Upper lobe of left lung (tissue), 6 donors: ENCODE results near the gene MSI2. TPM values are rescaled to one million over a fixed set of nuclear protein-coding genes. Genes with fewer than 3 reads are reported as not detected.
A peak's percentile ranks its signal among the peaks of the same experiment; 100 is the strongest.

ENCODE experiments used
- ATAC-seq, 2 donors: fragments of 200-7000 bp; cut with Tn5 transposase; one replicate each; pipeline ENCODE4 v1.9.1; 2022; ENCODE audit warnings: mild to moderate bottlenecking in 2 of 2, moderate library complexity in 2 of 2; ENCODE audit not compliant: low FRiP score in 2 of 2
- DNase-seq, 2 donors: peaks; one replicate each; pipeline ENCODE4 v3.0.0-alpha.2; 2019 to 2020
- H3K27ac ChIP-seq, 4 donors: fragments of 200-600 bp; sonication (generic); one replicate each; pipeline ENCODE4 v1.5.1; 2016 to 2019
- H3K27me3 ChIP-seq, 4 donors: fragments of 200-600 bp; sonication (generic); one replicate each; pipeline ENCODE4 v1.5.1; 2017 to 2019
- H3K36me3 ChIP-seq, 4 donors: fragments of 200-600 bp; sonication (generic); one replicate each; pipeline ENCODE4 v1.5.1; 2016 to 2019
- H3K4me1 ChIP-seq, 4 donors: fragments of 200-600 bp; sonication (generic); one replicate each; pipeline ENCODE4 v1.5.1; 2018 to 2019
- H3K4me3 ChIP-seq, 4 donors: fragments of 200-600 bp; sonication (generic); one replicate each; pipeline ENCODE4 v1.5.1; 2017 to 2019; ENCODE audit warnings: mild to moderate bottlenecking in 2 of 4, moderate library complexity in 1 of 4
- H3K9me3 ChIP-seq, 4 donors: fragments of 200-600 bp; sonication (generic); one replicate each; pipeline ENCODE4 v1.5.1; 2018 to 2019
- EP300 ChIP-seq, 4 donors: sonication (generic); formaldehyde crosslinking; IDR thresholded peaks; one replicate each; pipeline ENCODE4 v1.5.1; 2017; ENCODE audit warnings: antibody characterized with exemption in 4 of 4, control low read depth in 2 of 4
- POLR2A ChIP-seq, 4 donors: fragments of 450-650 bp; IDR thresholded peaks; one replicate each; pipeline ENCODE4 v1.5.1; 2016 to 2017; ENCODE audit warnings: antibody characterized with exemption in 4 of 4, mild to moderate bottlenecking in 2 of 4
- POLR2AphosphoS5 ChIP-seq, 2 donors: sonication (generic); formaldehyde crosslinking; IDR thresholded peaks; one replicate each; pipeline ENCODE4 v1.5.1; 2017; ENCODE audit warnings: antibody characterized with exemption in 2 of 2
- WGBS, 2 donors: methylation state at CpG; one replicate each; pipeline ENCODE4 v1.1.5; 2017 to 2018; 5-methylcytosine and 5-hydroxymethylcytosine counted together
- total RNA-seq, 6 donors: library from RNA; depleted of rRNA in 4 of 6; stranded (reverse); fragments of >200 nt in 4 of 6; gene quantifications; one replicate each; pipeline versions ENCODE4 v1.1.0 to v1.2.1, GENCODE V29; 2016 to 2021
- TF ChIP-seq, protein P1 (sequence below), 6 experiments: fragments of 450-650 bp in 4 of 6; fragments of 200-600 bp in 2 of 6; sonication (generic) in 2 of 6; IDR thresholded peaks; one replicate each; pipeline ENCODE4 v1.5.1; 2016 to 2019; ENCODE audit warnings: antibody characterized with exemption in 6 of 6
- donor health status: DM: no; HTN: no; CAD: no; lungs with moderate emphysema.
- donor health status: DM: no; HTN: yes; CAD: no; lungs with severe emphysema.

MSI2 gene
- total RNA-seq, 6 donors from 2014 or later, result 20.1 to 44.0 (median 32.2) TPM

DNA sequence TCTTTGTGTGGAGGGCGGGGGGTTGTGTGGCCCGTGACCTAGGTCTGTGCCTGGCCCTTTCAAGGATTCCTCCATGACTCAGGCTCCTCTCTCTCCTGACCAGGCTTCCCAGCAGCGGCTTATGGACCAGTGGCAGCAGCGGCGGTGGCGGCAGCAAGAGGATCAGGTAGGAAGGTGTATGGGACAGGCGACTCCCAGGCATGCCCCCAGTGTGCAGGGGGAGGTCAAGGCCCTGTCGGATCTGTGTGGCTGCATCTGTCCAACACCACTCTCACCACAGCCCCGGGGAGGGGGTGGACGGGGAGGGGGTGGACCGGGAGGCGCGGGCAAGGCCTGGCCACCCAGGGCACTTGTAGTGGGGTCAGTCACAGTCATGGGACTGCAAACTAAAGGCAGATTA, 395.7 kb downstream of the MSI2 start:
- Histone ChIP-seq H3K27ac (no peak overlapping the region), H3K4me1 (no peaks in the 10 kb centered on the region), H3K36me3 (no peaks in the 10 kb centered on the region), H3K4me3 (no peak overlapping the region), H3K27me3 (no peaks in the 10 kb centered on the region), H3K9me3 (no peaks in the 10 kb centered on the region)
- DNase-seq, result peak in 1 of 2 donors; percentile 68
- no peak for ATAC-seq
- TF ChIP-seq, protein P1, sequence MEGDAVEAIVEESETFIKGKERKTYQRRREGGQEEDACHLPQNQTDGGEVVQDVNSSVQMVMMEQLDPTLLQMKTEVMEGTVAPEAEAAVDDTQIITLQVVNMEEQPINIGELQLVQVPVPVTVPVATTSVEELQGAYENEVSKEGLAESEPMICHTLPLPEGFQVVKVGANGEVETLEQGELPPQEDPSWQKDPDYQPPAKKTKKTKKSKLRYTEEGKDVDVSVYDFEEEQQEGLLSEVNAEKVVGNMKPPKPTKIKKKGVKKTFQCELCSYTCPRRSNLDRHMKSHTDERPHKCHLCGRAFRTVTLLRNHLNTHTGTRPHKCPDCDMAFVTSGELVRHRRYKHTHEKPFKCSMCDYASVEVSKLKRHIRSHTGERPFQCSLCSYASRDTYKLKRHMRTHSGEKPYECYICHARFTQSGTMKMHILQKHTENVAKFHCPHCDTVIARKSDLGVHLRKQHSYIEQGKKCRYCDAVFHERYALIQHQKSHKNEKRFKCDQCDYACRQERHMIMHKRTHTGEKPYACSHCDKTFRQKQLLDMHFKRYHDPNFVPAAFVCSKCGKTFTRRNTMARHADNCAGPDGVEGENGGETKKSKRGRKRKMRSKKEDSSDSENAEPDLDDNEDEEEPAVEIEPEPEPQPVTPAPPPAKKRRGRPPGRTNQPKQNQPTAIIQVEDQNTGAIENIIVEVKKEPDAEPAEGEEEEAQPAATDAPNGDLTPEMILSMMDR (IDR thresholded peaks at IDR 0.05), result no peak
- TF ChIP-seq EP300 (IDR thresholded peaks at IDR 0.05), result no peak
- TF ChIP-seq POLR2AphosphoS5 (IDR thresholded peaks at IDR 0.05), result no peak
- no peak for TF ChIP-seq POLR2A (IDR thresholded peaks at IDR 0.05)
- WGBS, 2 donors, result 96% methylated on average over 13 of the region's 13 CpGs

- Histone ChIP-seq H3K27me3 (no peaks in the 10 kb centered on the region), H3K27ac (no peak overlapping the region), H3K4me3 (no peak overlapping the region), H3K4me1 (no peaks in the 10 kb centered on the region), H3K36me3 (no peaks in the 10 kb centered on the region), H3K9me3 (no peaks in the 10 kb centered on the region)
- ATAC-seq, result no peak
- TF ChIP-seq, protein P1 (IDR thresholded peaks at IDR 0.05), result no peak
- 94 to 98% methylated on average over 3 to 4 of the region's 4 CpGs for WGBS, 2 donors
- DNase-seq, result no peak
These were observed 396.5 kb downstream of the MSI2 start for GRCh38 chr17:57652811-57653210.

DNA sequence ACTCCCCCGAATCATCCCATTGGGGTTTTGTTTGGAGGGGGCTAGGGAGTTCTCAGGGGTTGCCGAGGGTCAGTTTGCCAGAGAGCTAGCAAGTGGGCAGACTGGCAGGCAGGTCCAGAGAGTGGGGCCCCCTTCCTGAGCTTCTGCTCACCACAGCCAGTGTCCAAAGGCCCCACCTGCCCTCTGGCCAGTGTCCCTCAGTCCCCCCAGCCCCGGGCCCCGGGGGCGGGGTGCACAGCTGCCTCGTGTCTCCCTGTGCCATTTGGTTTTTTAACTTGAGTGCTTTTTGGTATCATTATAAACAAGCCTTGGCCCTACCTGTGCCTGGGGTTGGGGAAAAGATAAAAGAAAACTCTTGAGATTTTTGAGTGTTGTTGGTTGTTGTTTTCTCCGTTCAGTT, 397.0 kb downstream of the MSI2 start:
- ATAC-seq, result no peak
- H3K9me3 ChIP-seq, result no peaks in the 10 kb centered on the region
- no peak overlapping the region for H3K4me3 ChIP-seq
- no peaks in the 10 kb centered on the region for H3K4me1 ChIP-seq
- TF ChIP-seq EP300 (IDR thresholded peaks at IDR 0.05) (no peak), POLR2A (IDR thresholded peaks at IDR 0.05) (no peak), POLR2AphosphoS5 (IDR thresholded peaks at IDR 0.05) (no peak)
- TF ChIP-seq, protein P1 (IDR thresholded peaks at IDR 0.05), result no peak
- no peaks in the 10 kb centered on the region for H3K36me3 ChIP-seq
- H3K27me3 ChIP-seq, result no peaks in the 10 kb centered on the region
- DNase-seq, result peak in 1 of 2 donors; percentile 61
- no peak overlapping the region for H3K27ac ChIP-seq
- WGBS, 2 donors, result 81 to 90% methylated on average over 7 of the region's 7 CpGs

GRCh38 chr17:57654040-57654775, 397.9 kb downstream of the MSI2 start:
- TF ChIP-seq, protein P1 (IDR thresholded peaks at IDR 0.05), result no peak
- TF ChIP-seq EP300 (IDR thresholded peaks at IDR 0.05), result no peak
- TF ChIP-seq POLR2A (IDR thresholded peaks at IDR 0.05), result no peak
- TF ChIP-seq POLR2AphosphoS5 (IDR thresholded peaks at IDR 0.05), result no peak
- no peak for ATAC-seq
- H3K27me3 ChIP-seq, result no peaks in the 10 kb centered on the region
- H3K4me1 ChIP-seq, result no peaks in the 10 kb centered on the region
- no peaks in the 10 kb centered on the region for H3K36me3 ChIP-seq
- DNase-seq, result no peak
- no peak overlapping the region for H3K27ac ChIP-seq
- 96 to 100% methylated on average over 2 to 10 of the region's 11 CpGs for WGBS, 2 donors
- no peak overlapping the region for H3K4me3 ChIP-seq
- no peaks in the 10 kb centered on the region for H3K9me3 ChIP-seq

DNA sequence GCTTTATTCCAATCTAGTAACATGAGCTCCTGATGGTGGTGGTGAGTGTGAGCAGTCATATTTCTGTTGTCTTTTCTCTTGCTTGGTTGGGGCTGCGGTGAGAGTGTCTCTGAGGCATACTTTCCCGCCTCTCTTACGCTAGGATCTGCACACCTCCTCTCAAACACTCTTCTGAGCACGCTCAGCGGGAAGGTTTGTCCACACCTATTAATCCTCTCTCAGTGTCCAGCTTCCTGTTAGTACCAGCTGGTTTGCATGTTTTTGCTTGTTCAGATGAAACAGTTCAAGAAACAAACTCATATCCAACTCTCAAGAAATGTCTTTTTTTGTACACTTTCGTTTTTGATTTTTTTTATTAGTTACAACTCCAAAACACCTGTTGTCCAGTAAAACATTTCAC, 399.2 kb downstream of the MSI2 start:
- WGBS, 2 donors, result 94 to 96% methylated on average over 6 of the region's 6 CpGs
- Histone ChIP-seq H3K9me3 (no peaks in the 10 kb centered on the region), H3K27me3 (no peaks in the 10 kb centered on the region), H3K36me3 (no peaks in the 10 kb centered on the region), H3K4me1 (no peaks in the 10 kb centered on the region), H3K27ac (no peak overlapping the region), H3K4me3 (no peak overlapping the region)
- no peak for TF ChIP-seq POLR2A (IDR thresholded peaks at IDR 0.05)
- DNase-seq, result no peak
- ATAC-seq, result no peak
